HS-5 (cell line): Measurements from ENCODE around the gene ENGASE.
A peak's percentile ranks its signal among the peaks of the same experiment; 100 is the strongest.
"Not testable (repeated sequence)": the region's sequence is repeated elsewhere in the genome, so short reads cannot be mapped to it uniquely, and the experiment has no call there.

ENCODE experiments used
- DNase-seq: peaks from one replicate; pipeline ENCODE4 v3.0.0-alpha.2; 2012; ENCODE audit warnings: low read depth

The ENGASE gene

GRCh38 chr17:79052131-79052530, 22.5 kb upstream of the ENGASE start:
- no peak for DNase-seq

- peak; percentile 64 for DNase-seq
Measured at GRCh38 chr17:79053251-79053925, 21.2 kb upstream of the ENGASE start.

DNA sequence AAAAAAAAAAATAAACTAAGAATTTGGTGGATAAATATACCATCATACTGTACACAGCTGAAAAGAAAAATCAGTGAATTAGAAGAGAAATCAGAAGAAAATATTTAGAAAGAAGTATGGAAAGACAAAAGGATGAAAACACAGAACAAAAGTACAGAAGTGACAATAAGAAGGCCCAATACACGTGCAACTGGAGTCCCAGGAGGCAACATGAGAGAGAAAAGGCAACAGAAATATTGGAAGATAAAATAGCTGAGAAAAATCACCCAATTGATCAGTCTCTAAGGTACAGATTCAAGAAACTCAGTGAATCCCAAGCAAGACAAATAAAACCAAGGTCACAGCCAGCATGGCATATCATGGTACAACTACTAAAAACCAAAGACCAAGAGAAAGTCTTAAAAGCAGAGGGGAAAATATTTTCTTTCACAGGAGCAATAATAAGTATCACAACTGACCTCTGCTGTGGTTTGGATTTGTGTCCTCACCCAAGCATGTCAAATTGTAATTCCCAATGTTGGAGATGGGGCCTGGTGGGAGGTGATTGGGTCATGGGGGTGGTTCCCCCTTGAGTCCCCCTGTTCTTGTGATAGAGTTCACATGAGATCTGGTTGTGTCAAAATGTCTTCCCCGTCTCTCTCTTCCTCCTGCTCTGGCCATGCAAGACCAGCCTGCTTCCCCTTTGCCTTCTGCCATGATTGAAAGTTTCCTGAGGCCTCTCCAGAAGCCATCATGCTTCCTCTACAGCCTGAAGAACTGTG, 20.2 kb upstream of the ENGASE start:
- DNase-seq: no peak

DNA sequence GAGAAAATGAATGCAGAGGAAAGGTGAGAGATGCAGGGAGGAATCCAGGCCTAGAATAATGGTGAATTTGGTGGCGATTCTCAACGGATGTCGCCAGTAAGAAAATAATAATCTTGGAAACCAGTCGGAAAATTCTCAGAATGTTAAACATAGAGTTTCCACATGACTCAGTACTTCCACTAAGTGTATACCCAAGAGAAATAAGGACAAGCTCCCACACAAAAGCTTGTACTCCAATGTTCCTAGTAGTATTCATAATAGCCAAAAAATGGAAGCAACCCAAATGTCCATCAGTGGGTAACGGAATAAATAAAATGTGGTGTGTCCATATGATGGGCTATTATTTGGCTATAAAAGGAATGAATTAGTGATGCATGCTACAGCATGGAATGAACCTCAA, 19.4 kb upstream of the ENGASE start:
- no peak for DNase-seq

DNA sequence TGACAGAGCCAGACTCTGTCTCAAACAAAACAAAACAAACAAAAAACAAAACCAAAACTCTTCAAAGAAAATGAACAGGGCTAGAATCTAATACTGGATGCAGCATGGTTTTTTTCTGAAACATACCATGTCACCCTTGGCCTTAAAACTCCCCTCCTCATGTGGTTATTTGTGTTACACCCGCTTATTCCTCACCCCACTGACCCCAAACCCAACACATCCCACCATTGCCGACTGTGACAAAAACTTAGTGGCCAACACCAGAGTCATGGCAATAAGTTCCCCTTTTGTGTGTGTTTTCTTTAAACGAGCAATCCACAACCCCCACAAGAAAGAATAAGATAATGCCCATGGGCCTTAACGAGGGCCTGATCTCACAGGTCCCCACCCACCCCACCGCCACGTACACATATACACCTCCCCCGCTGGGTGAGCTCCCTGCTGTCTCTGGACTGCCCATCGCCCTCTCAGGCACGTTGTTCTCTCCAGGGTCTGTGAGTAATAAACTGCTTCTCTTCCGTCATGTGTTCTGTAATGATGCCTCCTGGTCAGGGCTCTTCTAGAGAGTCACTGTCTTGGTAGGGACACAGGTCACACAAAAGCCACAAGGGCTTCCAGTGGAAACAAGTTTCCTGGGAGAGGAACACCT, 16.8 kb upstream of the ENGASE start:
- no peak for DNase-seq

- no peak for DNase-seq
Measured at GRCh38 chr17:79062691-79063090, 11.9 kb upstream of the ENGASE start.

DNA sequence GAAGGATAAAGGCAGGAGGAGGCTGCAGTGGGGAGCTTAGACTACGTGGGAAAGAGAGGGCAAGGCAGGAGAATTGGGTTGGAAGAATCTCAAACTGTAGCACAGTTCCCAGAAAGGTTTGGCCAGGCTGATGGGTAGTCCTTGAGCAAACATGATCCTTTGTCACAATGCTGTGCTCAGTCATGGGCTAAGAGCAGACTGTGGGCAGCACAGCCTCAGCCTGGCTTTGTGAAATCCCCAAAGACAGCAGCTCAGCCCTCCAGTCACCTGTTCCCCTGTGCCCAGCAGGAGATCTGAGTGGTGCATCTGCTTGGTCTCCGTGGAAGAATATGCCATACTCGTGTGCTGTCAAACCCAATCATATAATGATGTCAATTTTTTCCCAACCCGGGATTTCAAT, 10.6 kb upstream of the ENGASE start:
- DNase-seq: no peak

- DNase-seq: no peak
Measured at GRCh38 chr17:79065105-79065670, 9.4 kb upstream of the ENGASE start.

GRCh38 chr17:79066963-79067362, 7.7 kb upstream of the ENGASE start:
- no peak for DNase-seq

DNA sequence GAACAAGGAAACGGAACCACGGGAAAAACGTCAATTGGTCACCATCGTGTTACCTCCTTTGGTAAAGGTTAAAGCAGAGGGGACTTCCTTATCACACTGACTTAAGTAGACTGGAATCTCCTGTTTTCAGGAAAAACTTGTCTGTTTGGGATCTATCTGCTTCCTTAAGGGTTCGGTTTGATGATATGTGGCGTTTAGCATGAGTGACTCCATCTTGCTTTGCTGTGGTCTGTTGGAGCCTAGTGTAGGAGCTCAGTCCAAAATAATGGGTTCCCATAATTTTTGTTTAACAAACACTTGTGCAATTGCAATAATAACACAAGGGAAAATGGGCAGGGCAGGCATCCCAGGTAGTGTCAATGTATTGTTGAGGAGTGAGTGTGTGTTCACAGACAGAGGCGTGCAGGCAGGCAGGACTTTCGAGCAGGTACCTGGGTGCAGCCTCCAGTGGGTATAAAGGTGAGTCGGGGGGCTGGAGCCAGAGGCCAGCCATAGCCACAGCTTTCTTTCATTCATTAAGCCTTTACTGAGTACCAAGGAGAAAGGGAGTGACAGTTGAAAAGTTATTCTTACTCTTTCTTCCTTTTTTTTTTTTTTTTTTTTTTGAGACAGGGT, 4.3 kb upstream of the ENGASE start:
- no peak for DNase-seq

DNA sequence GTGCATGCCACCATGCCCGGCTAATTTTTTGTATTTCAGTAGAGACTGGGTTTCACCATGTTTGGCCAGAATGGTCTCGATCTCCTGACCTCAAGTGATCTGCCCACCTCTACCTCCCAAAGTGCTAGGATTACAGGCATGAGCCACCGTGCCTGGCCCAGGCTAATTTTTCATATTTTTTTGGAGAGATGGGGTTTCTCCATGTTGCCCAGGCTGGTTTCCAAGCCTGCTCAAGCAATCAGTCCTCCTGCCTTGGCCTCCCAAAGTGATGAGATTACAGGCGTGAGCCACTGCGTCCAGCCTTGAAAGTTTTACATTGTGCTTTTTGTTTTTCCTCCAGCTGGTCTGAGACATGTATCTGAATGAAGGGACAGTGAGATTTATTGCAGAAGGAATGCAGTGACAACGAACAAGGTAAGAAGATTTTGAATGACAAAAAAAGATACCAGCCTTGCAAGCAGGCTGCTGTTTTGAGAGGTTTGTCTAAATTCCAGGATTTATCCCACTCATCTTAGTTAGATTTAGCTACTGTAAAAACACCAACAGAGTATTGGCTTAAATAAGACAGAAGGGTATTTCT, 3.4 kb upstream of the ENGASE start:
- no peak for DNase-seq

DNA sequence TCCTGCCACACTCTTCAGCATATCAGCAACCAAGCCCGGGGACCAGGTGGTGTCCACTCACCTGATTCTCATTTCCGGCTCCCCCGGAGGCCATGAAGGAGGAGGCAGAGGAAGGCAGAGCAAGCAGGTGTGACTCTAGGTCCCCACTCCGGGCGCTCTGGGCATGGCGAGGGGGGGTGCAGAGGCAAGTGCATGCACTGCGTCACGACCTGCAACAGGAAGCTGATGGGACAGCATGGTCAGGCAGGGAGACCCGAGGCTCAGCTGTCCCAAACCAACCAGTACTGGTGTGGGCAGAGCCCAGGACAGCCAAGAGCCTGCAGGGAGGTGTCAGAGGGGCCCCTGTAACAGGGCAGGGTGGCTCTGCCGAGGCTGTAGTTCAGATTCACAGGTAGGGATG, 2.1 kb upstream of the ENGASE start:
- no peak for DNase-seq

GRCh38 chr17:79073016-79073705, 1.5 kb upstream of the ENGASE start:
- DNase-seq: no peak

DNA sequence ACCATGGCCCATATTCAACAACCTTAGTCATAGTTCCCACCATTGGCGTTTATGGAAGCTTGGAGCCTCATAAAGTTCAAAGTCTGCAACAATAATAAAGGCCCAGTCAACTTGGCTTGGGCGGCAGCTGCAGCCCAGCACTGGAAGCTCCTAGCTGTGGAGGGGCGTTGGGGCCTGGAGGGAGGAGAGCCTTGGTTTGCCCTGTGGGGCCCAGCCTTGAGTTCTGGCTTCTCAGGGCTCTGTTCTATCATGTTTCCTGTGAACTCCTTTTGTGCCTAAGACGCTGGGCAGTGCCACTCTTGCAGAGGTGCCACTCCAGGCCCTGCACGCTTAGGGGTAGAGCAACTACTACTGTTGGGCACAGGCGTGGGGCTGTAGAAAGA, 927 bp upstream of the ENGASE start:
- DNase-seq: no peak

DNA sequence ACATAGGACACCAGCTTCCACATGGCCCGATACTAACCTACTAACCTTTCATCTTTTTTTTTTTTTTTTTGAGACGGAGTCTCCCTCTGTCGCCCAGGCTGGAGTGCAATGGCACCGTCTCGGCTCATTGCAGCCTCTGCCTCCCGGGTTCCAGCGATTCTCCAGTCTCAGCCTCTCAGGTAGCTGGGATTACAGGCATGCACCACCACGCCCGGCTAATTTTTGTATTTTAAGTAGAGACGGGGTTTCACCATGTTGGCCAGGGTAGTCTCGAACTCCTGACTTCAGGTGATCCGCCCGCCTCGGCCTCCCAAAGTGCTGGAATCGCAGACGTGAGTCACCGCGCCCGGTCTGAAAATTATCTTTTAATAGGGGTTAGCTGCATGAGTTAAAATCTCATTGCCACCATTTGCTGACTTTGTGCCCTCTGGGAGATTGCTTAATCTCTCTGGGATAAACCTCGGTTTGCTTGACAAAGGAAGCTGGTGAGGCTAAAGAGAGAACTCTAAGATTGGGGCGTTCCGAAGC, 439 bp upstream of the ENGASE start:
- not testable (repeated sequence) for DNase-seq

DNA sequence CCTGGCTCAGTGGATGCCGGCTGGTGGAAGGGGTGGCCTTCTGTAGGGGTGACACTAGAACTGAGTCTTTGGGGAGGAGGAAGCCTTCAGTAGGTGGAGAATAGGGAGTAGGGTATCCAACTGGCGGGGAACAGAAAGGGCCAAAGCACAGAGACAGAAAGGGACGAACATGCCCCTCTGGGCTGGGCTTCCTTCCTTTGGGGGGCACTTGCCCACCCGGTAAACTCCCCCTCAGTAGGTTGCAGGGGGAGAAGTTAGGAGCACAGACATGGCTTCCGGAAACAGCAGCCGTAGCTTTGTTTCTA, 774 bp downstream of the ENGASE start:
- DNase-seq: no peak

DNA sequence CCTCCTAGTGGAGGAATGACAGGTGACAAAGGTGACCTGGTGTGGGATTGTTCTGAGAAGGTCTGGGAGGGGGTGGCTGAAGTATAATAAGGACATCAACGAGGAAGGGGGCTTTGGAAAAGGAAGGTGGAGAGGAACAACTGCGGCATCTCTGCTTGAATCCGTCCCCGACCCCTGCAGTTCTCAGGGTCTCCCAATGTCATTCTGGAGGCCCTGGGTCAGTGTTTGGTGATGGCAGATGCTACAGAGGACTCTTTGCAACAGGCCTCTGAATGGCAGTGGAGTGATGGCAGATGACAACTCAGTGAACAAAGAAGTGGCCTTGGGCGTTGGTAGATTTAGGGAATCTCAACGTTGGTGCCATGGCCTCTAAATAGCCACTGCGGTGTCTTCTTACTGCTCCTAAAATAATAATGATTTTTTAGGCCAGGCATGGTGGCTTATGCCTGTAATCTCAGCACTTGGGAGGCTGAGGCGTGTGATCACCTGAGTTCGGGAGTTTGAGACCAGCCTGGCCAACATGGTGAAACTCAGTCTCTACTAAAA, 1.3 kb downstream of the ENGASE start:
- no peak for DNase-seq

DNA sequence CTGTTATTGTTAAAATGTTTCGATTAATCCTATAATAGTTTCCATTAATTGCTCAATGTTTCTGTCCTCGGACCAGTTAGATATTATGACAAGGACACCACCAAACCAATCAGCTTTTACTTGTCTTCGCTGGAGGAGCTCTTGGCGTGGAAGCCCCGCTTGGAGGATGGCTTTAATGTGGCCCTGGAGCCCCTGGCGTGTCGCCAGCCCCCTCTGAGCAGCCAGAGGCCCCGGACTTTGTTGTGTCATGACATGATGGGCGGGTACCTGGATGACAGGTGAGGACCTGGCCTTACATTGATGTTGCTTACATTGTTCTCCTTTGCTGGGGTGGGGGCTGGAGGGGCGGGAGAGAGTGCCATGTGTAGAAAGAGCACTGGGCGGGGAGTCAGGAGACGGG, 3.0 kb downstream of the ENGASE start:
- DNase-seq: no peak

- DNase-seq: no peak
Measured at GRCh38 chr17:79078476-79079190, 4.0 kb downstream of the ENGASE start.

- no peak for DNase-seq
Measured at GRCh38 chr17:79079421-79080200, 5.0 kb downstream of the ENGASE start.
